PC-3 (cell line): ENCODE data around the gene ZNF585A. TPM values are rescaled to one million over a fixed set of nuclear protein-coding genes. Genes with fewer than 3 reads are reported as not detected.

Experiments
- ATAC-seq: fragments of 200-7000 bp; cut with Tn5 transposase; 2 replicates; pipeline ENCODE4 v1.9.1; 2020; ENCODE audit warnings: mild to moderate bottlenecking, moderate library complexity
- BruUV-seq: library from RNA; stranded (reverse); fragments of 400-500 nt; replicated peaks from 2 replicates; lab custom pipeline; 2021; lab: Mats Ljungman, UMichigan
- CTCF ChIA-PET: fragments of 300-600 bp; sonication (Branson Sonifier 250); formaldehyde crosslinking; loops from one replicate; lab custom pipeline; 2022; ENCODE audit warnings: antibody characterized with exemption; lab: Charles Lee
- POLR2A ChIA-PET: fragments of 300-600 bp; sonication (Branson Sonifier 250); formaldehyde crosslinking; loops from one replicate; lab custom pipeline; 2022; ENCODE audit warnings: antibody characterized with exemption; ENCODE audit not compliant: unreplicated experiment; lab: Charles Lee
- DNase-seq: peaks from one replicate; pipeline ENCODE4 v3.0.0-alpha.2; 2015
- H2AFZ ChIP-seq: fragments of 300-600 bp; sonication (generic); 2 replicates; pipeline ENCODE4 v1.6.0; 2016; ENCODE audit warnings: antibody characterized with exemption, low read length
- H3F3A ChIP-seq: fragments of 300-600 bp; sonication (generic); one replicate; pipeline ENCODE4 v1.6.0; 2017; ENCODE audit warnings: antibody characterized with exemption, low read length, control low read depth, mild to moderate bottlenecking; ENCODE audit not compliant: unreplicated experiment
- H3K27ac ChIP-seq: fragments of 300-600 bp; sonication (generic); 2 replicates; pipeline ENCODE4 v1.5.1; 2016; ENCODE audit warnings: mild to moderate bottlenecking, low read length
- H3K27me3 ChIP-seq: fragments of 300-600 bp; sonication (generic); 2 replicates; pipeline ENCODE4 v1.6.1; 2016; ENCODE audit warnings: low read length, mixed read lengths
- H3K36me3 ChIP-seq: fragments of 300-600 bp; sonication (generic); 2 replicates; pipeline ENCODE4 v1.6.1; 2016; ENCODE audit warnings: low read depth, mixed run types, low read length, mixed read lengths
- H3K4me1 ChIP-seq: fragments of 300-600 bp; sonication (generic); 2 replicates; pipeline ENCODE4 v1.5.1; 2016; ENCODE audit warnings: low read length; ENCODE audit not compliant: insufficient read depth
- H3K4me2 ChIP-seq: fragments of 300-600 bp; sonication (generic); 2 replicates; pipeline ENCODE4 v1.6.0; 2016; ENCODE audit warnings: low read length
- H3K4me3 ChIP-seq: fragments of 300-600 bp; sonication (generic); 2 replicates; pipeline ENCODE4 v1.5.1; 2016; ENCODE audit warnings: mild to moderate bottlenecking, low read length, mixed read lengths
- H3K79me2 ChIP-seq: fragments of 300-600 bp; sonication (generic); 2 replicates; pipeline ENCODE4 v1.6.1; 2017; ENCODE audit warnings: low read length, mixed read lengths
- H3K9ac ChIP-seq: fragments of 300-600 bp; sonication (generic); 2 replicates; pipeline ENCODE4 v1.6.0; 2016; ENCODE audit warnings: mild to moderate bottlenecking, low read length
- H3K9me2 ChIP-seq: fragments of 300-600 bp; sonication (generic); replicated peaks from 2 replicates; pipeline ENCODE4 v1.6.1; 2016; ENCODE audit warnings: mixed run types, low read length, mixed read lengths
- H3K9me3 ChIP-seq: fragments of 300-600 bp; sonication (generic); 2 replicates; pipeline ENCODE4 v1.6.1; 2016; ENCODE audit warnings: low read length, mixed read lengths
- H4K20me1 ChIP-seq: fragments of 300-600 bp; sonication (generic); 2 replicates; pipeline ENCODE4 v1.6.1; 2016; ENCODE audit warnings: low read length, mixed read lengths
- CTCF ChIP-seq: fragments of 300-600 bp; sonication (generic); conservative IDR thresholded peaks from 2 replicates; pipeline ENCODE4 v1.5.1; 2017; ENCODE audit warnings: antibody characterized with exemption, low read depth, mild to moderate bottlenecking, low read length
- EZH2 ChIP-seq: fragments of 300-600 bp; sonication (generic); IDR thresholded peaks from one replicate; pipeline ENCODE4 v1.6.1; 2017; ENCODE audit warnings: antibody characterized with exemption, mild to moderate bottlenecking, low read length; ENCODE audit not compliant: unreplicated experiment
- EZH2phosphoT487 ChIP-seq: fragments of 300-600 bp; sonication (generic); IDR thresholded peaks from 2 replicates; pipeline ENCODE4 v1.6.1; 2018; ENCODE audit warnings: mild to moderate bottlenecking, antibody characterized with exemption, low read length, borderline replicate concordance
- intact Hi-C: fragments of 100-400 bp; cut with micrococcal nuclease; formaldehyde crosslinking; loops from 2 replicates; pipeline ENCODE4 v1.9.0; 2023
- total RNA-seq: library from RNA; depleted of rRNA; stranded (reverse); fragments of >200 nt; gene quantifications from 2 replicates; pipeline ENCODE4 v1.2.3, GENCODE V29; 2014; rRNA removed

The ZNF585A gene
- total RNA-seq, 1 experiment from 2014 or later = 0.29 TPM

DNA sequence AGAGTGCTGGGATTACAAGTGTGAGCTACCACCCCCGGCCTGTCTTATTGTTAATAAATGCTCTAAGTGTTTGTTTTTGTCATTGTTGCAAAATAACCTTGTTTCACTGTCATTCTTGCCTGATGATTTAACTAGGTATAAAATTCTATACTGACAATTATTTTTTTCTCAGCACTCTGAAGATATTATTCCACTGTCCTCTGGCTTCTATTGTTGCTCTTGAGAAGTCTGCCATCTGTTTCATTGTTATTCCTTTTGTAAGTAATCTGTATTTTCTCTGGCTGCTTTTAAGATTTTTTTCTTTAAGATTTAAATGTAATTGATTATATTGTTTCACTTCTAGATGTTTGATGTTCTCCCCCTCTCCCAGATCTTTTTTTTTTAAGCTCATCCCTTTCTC lies 76.6 kb downstream of the ZNF585A start:
- H2AFZ ChIP-seq = no peak overlapping the region
- ChIA-PET POLR2A (no interaction called here), CTCF (no interaction called here)
- DNase-seq = no peak
- no peaks in the 10 kb centered on the region for H3K27me3 ChIP-seq
- no peaks in the 10 kb centered on the region for H3K79me2 ChIP-seq
- H3F3A ChIP-seq = no peaks in the 10 kb centered on the region
- no peak overlapping the region for H3K4me3 ChIP-seq
- BruUV-seq = no TSS peak
- H4K20me1 ChIP-seq = no peaks in the 10 kb centered on the region
- TF ChIP-seq EZH2 (no peak), EZH2phosphoT487 (no peak), CTCF (no peak)
- H3K9ac ChIP-seq = no peak overlapping the region
- 0 out of 2 replicates have a peak, but pooled peaks cover 11% of the 10 kb centered on the region for H3K9me3 ChIP-seq
- H3K36me3 ChIP-seq = peaks cover 65% of the 10 kb centered on the region
- no peak overlapping the region for H3K4me2 ChIP-seq
- H3K27ac ChIP-seq = no peak overlapping the region
- H3K4me1 ChIP-seq = no peaks in the 10 kb centered on the region
- H3K9me2 ChIP-seq = no peaks in the 10 kb centered on the region
- ATAC-seq = no peak
- intact Hi-C loops = no loop called here

Other genes starting within 250 kb of the ZNF585A start
- 2.3 and 3.8 TPM in 2 replicates for gene ZNF420, start 94.3 kb downstream of the ZNF585A start, total RNA-seq
- 0.12 and 3.2 TPM in 2 replicates for gene ZNF585B, start 37.8 kb upstream of the ZNF585A start, total RNA-seq
- 0.58 and 2.5 TPM in 2 replicates for gene ZNF383, start 45.5 kb upstream of the ZNF585A start, total RNA-seq
- 1.6 and 4.1 TPM in 2 replicates for gene ZNF527, start 198.4 kb upstream of the ZNF585A start, total RNA-seq